HG02973 (cell line): Measurements from ENCODE around the gene KCNT2.
"Not testable (repeated sequence)": the region's sequence is repeated elsewhere in the genome, so short reads cannot be mapped to it uniquely, and the experiment has no call there.

Source experiments
- ATAC-seq: cut with Tn5 transposase; IDR thresholded peaks from one replicate; pipeline ENCODE4 v1.9.1; 2021; ENCODE audit warnings: moderate library complexity; ENCODE audit not compliant: unreplicated experiment

Gene KCNT2

GRCh38 chr1:196344453-196344852, 263.8 kb downstream of the KCNT2 start:
- ATAC-seq = no peak

- no peak for ATAC-seq
Measured at GRCh38 chr1:196324345-196324744, 283.9 kb downstream of the KCNT2 start.

- no peak for ATAC-seq
Measured at GRCh38 chr1:196323869-196324268, 284.4 kb downstream of the KCNT2 start.

GRCh38 chr1:196319301-196319700, 288.9 kb downstream of the KCNT2 start:
- no peak for ATAC-seq

- ATAC-seq = no peak
Measured at GRCh38 chr1:196317535-196318522, 290.4 kb downstream of the KCNT2 start.

GRCh38 chr1:196312739-196313138, 295.5 kb downstream of the KCNT2 start:
- ATAC-seq = no peak

GRCh38 chr1:196309386-196309785, 298.9 kb downstream of the KCNT2 start:
- ATAC-seq = no peak

GRCh38 chr1:196308176-196308575, 300.1 kb downstream of the KCNT2 start:
- no peak for ATAC-seq

GRCh38 chr1:196306421-196306820, 301.8 kb downstream of the KCNT2 start:
- no peak for ATAC-seq

- ATAC-seq = no peak
Measured at GRCh38 chr1:196305216-196305615, 303.0 kb downstream of the KCNT2 start.

GRCh38 chr1:196302981-196303380, 305.3 kb downstream of the KCNT2 start:
- ATAC-seq = no peak

- ATAC-seq = no peak
Measured at GRCh38 chr1:196302420-196302819, 305.8 kb downstream of the KCNT2 start.

GRCh38 chr1:196295766-196296165, 312.5 kb downstream of the KCNT2 start:
- no peak for ATAC-seq

- no peak for ATAC-seq
Measured at GRCh38 chr1:196278816-196279215, 329.4 kb downstream of the KCNT2 start.

GRCh38 chr1:196277860-196278259, 330.4 kb downstream of the KCNT2 start:
- ATAC-seq = no peak

GRCh38 chr1:196271212-196271947, 336.9 kb downstream of the KCNT2 start:
- ATAC-seq = no peak

GRCh38 chr1:196263086-196263485, 345.2 kb downstream of the KCNT2 start:
- not testable (repeated sequence) for ATAC-seq

- no peak for ATAC-seq
Measured at GRCh38 chr1:196260270-196260669, 348.0 kb downstream of the KCNT2 start.

GRCh38 chr1:196259316-196259715, 348.9 kb downstream of the KCNT2 start:
- no peak for ATAC-seq

GRCh38 chr1:196255762-196256161, 352.5 kb downstream of the KCNT2 start:
- ATAC-seq = no peak

GRCh38 chr1:196229546-196229945, 378.7 kb downstream of the KCNT2 start:
- ATAC-seq = no peak

- ATAC-seq = no peak
Measured at GRCh38 chr1:196214866-196215265, 393.4 kb downstream of the KCNT2 start.
